Bronchial epithelial cell (primary cell): ENCODE data around the gene IVL. TPM values are rescaled to one million over a fixed set of nuclear protein-coding genes. Genes with fewer than 3 reads are reported as not detected.
A peak's percentile ranks its signal among the peaks of the same experiment; 100 is the strongest.

Experiments used
- DNase-seq: peaks from one replicate; pipeline ENCODE4 v3.0.0-alpha.2; 2010; ENCODE audit warnings: low read depth
- FAIRE-seq: peaks from 2 replicates; lab custom pipeline; 2011; peaks lifted over from hg19 to GRCh38; lab: Jason Lieb, UNC
- H3K27me3 ChIP-seq: 2 replicates; pipeline ENCODE4 v1.5.1; 2011; ENCODE audit warnings: low read length; ENCODE audit not compliant: control insufficient read depth, insufficient read depth
- H3K36me3 ChIP-seq: 2 replicates; pipeline ENCODE4 v1.5.1; 2011; ENCODE audit warnings: low read length; ENCODE audit not compliant: control insufficient read depth, insufficient read depth
- H3K4me3 ChIP-seq: 2 replicates; pipeline ENCODE4 v1.5.1; 2011; ENCODE audit warnings: mild to moderate bottlenecking, low read depth, low read length, control low read depth
- total RNA-seq: library from RNA; depleted of rRNA; stranded (reverse); fragments of >200 nt; gene quantifications from 2 replicates; pipeline ENCODE4 v1.2.1, GENCODE V29; 2014
- TF ChIP-seq, protein P1 (sequence below): IDR thresholded peaks from 2 replicates; pipeline ENCODE4 v1.5.1; 2011; ENCODE audit warnings: mild to moderate bottlenecking, moderate library complexity, low read length, control low read depth, inconsistent platforms; ENCODE audit not compliant: insufficient read depth, severe bottlenecking

IVL gene
- total RNA-seq, 1 donor from 2014 or later: 1.6 TPM

DNA sequence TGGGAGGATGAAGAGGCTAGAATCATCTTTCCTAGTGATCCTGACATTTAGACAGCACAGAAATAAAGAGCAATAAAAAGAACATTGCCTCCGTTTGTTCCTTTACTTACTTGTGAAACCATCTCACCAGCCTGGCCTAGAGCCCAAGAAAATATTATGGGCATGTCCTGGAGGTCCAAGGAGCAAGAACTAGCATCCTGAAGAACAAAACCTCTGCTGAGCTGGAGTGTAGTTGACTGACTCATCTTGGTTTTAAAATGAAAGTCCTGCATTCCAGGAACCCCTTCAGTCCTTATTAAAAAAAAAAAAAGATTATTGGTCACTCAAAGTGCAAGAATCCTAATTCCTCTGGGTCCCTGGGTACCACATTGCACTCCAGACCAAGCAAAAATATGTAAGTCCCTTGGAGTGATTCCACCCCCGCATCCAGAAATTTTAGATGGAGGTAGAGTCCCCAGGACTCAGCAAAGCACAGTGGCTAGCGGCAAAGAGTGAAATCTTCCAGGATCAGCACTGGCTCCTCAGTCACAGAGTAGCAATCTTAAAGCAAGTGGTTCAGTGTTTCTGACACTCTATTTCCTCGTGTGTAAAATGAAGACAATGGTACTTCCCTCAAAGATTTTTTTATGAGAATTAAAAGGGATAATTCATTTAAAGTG, 23.3 kb upstream of the IVL start:
- FAIRE-seq (no peak), DNase-seq (peak; percentile 64)
- Histone ChIP-seq H3K4me3 (no peak overlapping the region), H3K27me3 (no peaks in the 10 kb centered on the region), H3K36me3 (no peaks in the 10 kb centered on the region)
- TF ChIP-seq, protein P1, sequence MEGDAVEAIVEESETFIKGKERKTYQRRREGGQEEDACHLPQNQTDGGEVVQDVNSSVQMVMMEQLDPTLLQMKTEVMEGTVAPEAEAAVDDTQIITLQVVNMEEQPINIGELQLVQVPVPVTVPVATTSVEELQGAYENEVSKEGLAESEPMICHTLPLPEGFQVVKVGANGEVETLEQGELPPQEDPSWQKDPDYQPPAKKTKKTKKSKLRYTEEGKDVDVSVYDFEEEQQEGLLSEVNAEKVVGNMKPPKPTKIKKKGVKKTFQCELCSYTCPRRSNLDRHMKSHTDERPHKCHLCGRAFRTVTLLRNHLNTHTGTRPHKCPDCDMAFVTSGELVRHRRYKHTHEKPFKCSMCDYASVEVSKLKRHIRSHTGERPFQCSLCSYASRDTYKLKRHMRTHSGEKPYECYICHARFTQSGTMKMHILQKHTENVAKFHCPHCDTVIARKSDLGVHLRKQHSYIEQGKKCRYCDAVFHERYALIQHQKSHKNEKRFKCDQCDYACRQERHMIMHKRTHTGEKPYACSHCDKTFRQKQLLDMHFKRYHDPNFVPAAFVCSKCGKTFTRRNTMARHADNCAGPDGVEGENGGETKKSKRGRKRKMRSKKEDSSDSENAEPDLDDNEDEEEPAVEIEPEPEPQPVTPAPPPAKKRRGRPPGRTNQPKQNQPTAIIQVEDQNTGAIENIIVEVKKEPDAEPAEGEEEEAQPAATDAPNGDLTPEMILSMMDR: no peak

DNA sequence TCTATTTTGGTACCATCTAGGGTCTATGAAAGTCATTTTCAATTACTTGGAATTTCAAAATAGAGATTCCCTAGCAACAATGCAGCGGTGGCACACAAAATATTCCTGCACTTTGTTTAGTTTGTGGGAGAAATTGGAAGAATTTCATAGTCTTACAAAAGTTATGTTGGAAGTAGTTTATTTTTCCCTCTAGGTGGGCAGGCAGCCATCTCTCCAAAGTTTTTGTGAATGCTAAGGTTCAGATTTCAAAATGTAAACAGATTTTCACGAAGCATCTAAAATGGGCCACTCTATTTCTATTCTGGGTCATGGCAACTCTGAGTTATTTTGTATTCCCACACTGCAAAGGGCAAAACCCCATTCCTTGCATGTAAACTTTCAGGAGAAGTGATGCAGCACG, 22.3 kb upstream of the IVL start:
- no peak overlapping the region for H3K4me3 ChIP-seq
- H3K27me3 ChIP-seq: no peaks in the 10 kb centered on the region
- no peak for DNase-seq
- FAIRE-seq: no peak
- TF ChIP-seq, protein P1: no peak
- H3K36me3 ChIP-seq: no peaks in the 10 kb centered on the region

DNA sequence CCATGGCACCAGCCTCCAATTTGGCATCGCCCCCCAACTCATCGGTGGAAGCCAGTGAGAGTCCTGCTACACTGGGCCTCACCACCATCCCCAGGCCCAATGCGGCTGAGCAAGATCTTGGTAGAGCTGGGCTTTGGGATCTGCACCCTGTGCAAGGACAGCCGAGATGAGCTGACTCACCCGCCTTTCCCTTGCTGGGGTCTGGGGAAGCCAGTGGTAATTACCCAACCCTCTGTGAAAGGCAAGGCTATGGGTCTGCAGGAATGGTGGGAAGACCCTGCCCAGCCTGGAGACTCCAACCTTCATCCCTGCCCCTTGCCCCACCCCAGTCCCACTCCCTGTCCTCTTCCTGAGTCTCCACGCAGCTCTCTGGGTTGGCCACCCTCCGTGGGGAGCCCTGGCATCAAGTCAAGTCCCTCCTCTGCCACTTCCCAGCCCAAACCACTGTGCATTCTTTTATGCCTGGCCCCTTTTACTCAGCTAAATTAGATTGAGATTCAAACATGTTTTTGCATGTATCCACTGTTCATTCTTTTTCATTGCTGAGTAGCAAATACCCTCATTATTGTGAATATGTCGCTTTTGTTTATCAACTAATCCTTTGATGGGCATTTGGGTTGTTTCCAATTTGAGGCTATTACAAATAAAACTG, 21.5 kb upstream of the IVL start:
- TF ChIP-seq, protein P1: no peak
- FAIRE-seq: no peak
- peak; percentile 67 for DNase-seq
- Histone ChIP-seq H3K4me3 (no peak overlapping the region), H3K27me3 (no peaks in the 10 kb centered on the region), H3K36me3 (no peaks in the 10 kb centered on the region)

DNA sequence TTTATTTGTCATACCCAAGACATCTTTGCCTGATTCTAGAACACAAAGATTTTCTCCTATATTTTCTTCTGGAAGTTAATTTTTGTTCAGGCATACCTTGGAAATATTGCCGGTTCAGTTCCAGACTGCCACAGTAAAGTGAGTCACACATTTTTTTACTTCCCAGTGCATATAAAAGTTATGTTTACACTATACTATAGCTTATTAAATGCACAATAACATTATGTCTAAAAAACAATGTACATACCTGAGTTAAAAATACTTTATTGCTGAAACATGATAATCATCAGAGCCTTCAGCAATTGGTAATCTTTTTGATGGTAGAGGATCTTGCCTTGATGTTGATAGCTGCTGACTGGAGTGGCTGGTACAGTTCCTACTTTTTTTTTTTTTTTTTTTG, 20.2 kb upstream of the IVL start:
- Histone ChIP-seq H3K36me3 (no peaks in the 10 kb centered on the region), H3K27me3 (no peaks in the 10 kb centered on the region), H3K4me3 (no peak overlapping the region)
- DNase-seq (peak; percentile 61), FAIRE-seq (no peak)
- TF ChIP-seq, protein P1: no peak

DNA sequence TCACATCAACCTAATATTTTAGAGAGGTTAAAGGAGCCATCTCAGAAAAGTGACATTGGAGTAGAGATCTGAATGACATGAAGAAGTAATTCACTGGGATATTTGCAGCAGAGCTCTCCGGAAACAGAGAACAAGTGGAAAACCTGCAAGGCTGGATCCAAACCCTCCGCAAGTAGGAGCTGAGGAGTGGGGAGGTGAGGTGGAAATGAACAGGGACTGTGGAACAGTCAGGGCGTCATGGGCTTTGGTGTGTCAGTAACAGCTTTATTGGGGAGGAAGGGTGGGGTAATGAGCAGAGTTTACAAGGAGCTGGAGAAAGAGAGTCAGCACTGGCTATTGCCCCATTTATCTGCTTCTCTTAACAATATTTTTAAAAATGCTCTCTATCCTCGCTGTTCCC, 9.3 kb upstream of the IVL start:
- DNase-seq (no peak), FAIRE-seq (no peak)
- TF ChIP-seq, protein P1: no peak
- Histone ChIP-seq H3K36me3 (no peaks in the 10 kb centered on the region), H3K4me3 (no peak overlapping the region), H3K27me3 (no peaks in the 10 kb centered on the region)
